GM19455 (cell line): Measurements from ENCODE around the gene SKOR2.

Experiments
- ATAC-seq: cut with Tn5 transposase; IDR thresholded peaks from one replicate; pipeline ENCODE4 v1.9.1; 2021; ENCODE audit not compliant: unreplicated experiment

Gene SKOR2

DNA sequence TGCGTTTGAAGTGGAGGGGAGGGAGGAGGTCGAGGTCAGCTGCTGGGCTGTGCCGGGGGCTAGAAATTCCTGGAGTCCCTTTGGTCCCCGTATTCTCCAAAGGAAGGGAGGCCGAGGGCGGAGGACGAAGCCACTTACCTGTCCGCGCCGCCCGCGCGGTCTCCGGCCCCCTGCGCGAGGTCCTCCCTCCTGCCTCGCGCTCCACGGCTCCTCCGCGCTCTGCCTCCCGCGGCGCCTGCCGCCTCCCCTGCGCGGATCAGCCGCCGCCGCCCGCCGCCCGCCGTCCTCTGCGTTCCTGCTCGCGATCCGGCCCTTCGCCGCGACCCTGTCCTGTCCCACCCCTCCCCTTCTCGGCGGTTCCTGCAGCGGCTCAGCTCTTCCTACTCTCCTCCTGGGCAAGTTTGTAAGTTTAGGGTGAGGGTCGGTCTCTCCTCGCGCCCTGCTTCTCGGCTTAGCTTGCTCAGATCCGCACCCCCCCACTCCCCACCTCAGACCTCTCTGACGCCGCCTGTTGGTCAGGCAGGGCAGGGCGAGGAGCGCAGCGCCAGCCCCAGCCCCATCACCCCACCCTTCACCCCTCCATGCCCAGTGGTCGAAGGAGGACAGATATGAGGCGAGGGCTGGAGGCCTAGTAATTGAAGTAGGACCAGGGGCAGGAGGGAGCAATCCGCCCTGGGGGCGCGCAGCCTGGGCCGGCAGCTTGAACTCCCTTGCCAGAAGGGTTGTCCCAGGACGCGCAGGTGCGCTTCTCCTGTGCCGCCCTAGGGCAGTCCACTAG lies 9.7 kb upstream of the SKOR2 start:
- no peak for ATAC-seq

DNA sequence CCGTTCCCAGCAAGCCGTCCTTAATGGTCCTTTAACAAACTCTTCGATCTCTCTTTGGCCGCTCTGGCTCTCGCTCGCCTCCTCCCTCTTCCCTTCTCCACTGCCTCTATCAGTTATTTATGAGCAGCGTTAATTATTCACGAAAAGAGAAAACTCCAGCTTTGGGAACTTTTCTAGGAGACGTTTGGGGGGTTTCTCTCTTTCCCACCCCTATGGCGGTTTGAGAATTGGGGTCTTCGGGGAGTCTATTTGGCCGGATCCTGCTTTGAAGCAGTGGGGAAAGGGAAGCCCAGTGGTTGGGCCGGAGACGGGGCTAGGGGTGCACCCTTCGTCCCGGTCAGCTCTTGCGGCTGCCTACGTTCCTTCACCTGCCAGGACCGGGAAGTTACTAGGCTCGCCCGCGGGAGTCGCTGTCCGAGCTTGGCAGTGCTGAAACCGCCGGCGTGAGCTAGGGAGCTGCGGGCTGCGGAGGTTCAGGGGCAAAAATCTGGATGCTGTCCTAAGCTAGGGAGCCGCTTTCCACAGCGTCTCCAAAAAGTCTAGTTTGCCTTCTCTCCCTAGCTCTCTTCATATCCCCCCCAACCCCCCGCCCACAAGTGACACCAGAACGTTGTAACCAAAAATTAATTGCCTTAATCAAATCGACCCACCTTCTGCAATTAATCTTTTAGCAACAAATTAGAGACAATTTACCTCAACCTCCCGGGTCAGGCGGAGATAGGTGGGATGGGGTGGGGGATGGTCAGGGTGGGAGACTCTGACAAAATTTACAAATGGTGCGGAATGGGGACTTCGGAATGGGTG lies 8.9 kb upstream of the SKOR2 start:
- ATAC-seq: no peak

DNA sequence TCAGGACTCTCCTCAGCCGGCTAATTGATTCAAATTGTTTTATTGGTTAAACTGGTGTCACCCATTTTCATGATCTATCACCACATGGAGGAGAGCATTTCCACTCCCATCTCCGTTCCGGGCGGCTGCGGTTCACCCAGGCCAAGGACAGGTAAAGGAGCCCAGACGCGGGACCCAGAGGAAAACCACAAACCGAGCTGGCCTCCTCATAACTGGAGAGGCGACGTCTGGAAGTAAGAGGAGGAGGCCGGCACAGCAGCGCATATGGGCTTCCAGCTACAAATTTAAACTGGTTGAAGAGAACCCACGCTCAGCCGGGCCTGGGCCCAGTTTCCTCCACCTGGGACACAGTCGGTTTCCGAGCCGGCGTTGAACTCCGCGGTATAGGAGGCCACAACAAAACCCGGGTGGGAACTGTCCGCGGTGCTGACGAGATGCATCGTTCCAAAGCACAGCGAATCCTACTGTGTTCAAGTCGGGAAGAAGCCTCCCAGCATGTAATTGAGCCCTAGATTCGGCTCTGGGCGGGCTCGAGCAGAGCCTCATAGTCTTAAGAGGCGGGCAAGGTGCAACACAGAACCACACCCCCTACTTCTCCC lies 3.0 kb upstream of the SKOR2 start:
- ATAC-seq: no peak

DNA sequence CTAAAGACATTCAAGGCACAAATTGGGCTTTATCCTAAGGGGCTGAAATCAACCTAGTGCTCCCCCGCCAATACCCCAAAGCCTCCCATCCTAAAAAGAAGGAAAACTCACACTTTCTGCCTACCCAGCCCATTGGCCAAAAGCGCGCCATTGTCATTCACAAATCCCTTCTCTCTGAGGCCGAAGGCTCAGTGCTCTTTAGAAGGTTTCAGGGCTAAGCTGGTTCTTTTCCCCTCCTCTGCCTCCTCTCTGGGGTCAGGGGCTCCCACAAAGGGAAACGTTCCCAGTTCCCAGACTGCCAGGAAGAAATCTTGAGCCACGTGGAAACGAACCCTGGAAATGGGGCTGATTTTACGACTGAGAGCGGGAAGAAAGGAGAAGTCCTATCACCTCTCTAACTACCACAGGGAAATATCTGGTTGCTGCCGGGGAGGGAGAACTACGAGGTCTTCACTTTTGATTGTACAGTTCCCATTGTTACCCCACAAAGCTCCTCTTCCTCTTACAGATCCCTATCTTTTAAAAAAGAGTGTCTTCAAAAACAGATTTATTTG lies 1.7 kb upstream of the SKOR2 start:
- ATAC-seq: no peak

DNA sequence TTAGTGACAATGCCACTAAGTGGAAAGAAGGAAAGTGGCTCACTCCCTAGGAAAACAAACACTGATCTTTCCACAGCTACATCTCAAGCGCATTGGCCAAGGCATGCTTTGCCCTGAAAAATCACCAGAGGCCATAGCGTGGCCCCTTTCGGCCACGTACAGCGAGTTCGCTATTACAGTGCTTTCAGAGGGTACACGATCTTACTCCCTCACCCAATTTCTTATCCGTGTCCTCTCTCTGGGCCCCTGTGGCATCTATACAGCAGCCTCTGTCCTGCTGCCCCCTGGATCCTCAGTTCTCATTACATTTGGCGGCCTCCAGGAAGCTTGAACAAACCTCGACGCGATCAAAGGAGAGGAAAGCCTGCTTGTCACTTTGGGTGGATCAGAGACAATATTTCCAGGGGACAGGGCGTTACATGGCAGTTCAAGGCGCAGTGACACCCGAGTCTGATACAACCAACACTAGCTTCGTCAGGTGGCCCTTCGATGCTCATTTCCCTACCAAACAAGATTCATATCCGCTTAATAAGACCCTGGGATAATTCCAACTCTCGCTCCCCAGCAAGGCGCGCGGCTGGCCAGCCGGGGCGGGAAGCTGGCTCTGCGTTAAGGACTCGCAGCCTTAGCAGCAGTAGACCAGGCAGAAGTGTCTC lies 941 bp downstream of the SKOR2 start:
- no peak for ATAC-seq

DNA sequence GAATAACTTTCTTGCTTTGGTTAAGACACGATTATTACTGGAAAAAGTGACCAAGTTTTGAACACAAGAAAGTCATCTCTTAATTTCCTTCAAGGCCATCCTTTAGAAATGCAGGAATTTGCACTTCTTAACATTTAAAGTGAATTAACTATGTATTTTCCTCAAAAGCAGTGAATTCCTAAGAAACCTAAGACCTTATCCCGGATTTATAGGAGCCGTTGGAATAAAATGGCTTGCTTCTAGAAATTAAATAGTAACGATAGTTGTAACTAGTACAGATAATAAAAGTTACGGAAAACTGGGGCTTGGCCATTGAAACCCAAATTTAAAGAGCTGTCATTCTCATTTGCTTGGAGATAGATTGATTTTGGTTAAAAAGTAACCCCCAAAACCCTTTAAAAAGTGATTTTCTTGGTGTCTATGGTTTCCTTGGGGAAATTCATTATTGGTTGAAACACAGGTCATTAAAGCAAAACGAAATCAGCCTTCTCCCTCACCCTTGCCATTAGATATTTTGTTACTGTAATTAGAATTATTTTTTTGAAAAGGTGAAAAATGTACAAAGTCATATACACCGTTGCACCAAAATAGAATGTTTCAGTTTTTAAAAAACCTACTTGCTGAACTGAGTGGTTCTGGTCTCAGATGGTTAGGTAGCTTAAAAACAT lies 2.0 kb downstream of the SKOR2 start:
- ATAC-seq: no peak

DNA sequence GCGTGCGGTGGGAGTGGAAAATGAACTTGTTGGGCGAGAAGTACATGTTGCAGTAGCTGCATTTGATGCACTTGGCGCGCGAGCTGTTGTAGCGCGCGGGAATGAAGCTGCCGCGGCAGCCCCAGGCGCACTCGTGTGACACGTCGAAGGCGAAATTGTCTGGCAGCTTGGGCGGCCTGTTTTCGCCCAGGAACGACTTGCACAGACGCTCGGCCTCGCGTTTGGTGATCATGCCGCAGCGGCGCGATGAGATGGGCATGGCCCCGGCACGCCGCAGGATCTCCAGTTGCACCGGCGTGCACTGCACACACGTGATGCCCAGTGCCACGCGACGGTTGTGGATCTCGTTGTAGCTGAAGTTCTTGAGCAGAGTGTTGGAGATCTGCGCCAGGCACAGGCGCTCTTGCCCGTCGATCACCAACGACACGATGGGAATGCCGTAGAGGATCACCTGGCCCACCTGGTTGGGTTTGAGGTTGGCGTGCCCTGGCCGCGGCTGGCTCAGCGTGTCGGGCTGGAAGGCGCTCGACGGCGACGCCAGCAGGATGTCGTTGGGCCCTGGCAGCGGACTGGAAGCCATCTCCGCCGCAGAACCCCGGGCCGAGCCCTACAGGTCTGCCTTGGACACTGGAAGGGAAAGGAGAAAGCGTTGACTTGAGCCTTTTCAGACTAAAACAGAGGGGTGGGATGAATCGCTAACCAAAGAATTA lies 2.7 kb downstream of the SKOR2 start:
- no peak for ATAC-seq

DNA sequence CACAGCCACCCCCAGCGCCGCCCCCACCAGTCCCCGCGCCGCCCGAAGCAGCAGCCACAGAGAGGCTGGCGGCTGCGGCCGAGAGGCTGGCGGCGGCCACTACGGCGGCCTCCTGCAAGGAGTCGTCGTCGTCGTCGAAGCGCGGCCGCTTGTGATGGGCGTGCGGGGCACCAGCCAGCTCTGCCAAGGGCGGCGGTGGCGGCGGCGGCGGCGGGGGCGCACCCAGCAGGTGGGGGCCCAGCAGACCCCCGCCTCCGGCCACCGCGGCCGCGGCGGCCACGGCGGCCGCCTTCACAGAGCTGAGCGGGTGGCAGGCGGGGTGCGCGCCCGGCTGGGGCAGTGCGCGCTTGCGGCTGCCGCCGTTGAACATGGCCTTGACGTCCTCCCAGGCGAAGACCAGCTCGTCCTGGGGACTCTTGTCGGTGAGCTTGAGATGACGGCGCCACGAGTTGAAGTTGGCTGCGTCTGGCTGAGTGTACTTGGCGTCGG lies 3.3 kb downstream of the SKOR2 start:
- ATAC-seq: no peak

DNA sequence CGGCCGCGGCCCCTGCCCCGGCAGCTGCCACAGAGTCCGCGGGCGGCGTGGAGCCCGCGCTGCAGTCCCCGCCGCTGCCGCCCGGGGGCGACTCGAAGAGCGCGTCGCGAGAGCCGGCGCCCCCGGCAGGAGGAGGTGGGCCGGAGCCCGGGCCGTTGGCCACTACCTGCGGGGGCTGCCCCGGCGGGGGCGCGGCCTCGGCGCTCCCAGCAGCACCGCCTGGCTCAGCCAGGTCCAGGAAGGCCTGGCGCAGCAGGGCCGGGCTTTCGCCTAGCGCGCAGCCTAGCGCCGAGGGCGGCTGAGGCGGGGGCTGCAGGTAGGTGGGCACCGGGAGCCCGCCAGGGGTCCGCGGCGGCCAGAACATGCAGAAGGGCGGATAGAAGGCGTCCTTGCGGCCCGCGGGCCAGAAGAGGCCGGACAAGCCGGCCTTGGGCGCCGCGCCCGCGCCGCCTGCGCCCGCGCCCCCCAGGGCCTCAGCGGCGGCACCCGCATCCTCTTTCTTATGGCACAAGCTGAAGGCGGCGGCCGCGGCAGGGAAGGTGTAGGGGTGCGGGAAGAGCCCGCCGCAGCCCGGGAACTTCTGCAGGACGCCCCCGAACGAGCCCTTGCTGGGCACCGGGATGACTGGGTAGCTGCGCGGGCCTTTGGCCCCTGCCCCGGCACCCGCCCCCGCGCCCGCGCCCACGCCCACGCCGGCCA lies 3.9 kb downstream of the SKOR2 start:
- no peak for ATAC-seq

DNA sequence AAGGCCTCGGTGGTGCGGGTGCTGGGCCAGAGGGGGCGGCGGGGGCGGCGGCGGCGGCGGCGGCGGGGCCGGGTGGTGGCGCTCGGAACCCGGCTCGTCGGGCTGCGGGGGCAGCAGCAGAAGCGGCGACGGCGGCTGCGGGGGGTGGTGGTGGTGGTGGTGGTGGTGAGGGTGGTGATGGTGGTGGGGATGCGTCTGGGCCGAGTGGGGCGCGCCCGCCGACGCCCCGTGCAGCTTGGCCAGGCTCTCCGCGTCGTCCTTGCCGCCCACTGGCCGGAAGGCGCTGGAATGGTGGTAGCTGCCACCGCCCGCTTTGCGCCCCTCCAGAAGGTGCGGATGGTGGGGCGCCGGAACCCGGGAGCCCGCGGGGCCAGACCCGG lies 4.4 kb downstream of the SKOR2 start:
- ATAC-seq: no peak

DNA sequence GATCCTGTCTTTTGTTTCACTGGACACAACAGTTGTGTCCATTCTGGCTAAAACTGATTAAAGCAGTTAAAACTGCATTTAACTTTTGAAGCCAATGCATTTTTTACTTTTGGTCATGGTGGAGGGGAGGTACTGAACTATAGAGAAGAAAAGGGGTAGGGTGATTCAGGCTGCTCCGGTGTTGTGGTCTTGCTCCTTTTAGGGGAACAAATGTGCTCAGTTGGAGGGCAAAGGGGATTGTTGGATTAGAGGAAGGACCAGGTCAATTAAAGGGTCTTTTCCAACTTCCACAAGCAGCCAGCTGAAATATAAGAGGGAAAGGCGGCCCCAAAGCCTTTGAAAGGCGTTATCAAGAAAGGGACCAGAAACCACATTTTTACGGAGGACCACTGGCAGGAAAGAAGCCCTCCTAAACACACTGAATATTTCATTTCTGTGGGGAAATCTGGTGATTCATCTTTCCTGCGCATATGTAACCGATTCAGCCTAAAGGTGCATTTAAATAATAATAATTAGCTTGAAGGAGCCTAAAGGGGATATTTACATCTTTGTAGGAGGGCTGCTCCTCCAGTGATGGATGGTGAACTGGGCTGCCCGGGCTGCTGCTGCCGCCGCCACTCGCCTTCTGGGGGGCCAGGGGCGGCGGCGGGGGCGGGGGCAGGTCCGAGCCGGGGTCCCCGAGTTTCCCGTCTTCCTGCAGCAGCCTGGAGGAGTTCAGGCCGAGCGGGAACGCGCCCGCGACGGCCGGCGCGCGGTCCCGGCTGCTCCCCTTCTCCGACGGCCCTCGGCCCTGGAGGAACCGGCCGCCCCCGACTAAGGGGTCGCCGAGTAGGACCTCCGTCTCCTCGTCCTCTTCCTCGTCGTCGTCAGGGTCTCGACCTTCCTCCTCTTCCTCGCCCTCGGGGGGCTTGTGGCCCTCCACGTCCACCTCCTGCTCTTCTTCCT lies 5.2 kb downstream of the SKOR2 start:
- ATAC-seq: no peak

DNA sequence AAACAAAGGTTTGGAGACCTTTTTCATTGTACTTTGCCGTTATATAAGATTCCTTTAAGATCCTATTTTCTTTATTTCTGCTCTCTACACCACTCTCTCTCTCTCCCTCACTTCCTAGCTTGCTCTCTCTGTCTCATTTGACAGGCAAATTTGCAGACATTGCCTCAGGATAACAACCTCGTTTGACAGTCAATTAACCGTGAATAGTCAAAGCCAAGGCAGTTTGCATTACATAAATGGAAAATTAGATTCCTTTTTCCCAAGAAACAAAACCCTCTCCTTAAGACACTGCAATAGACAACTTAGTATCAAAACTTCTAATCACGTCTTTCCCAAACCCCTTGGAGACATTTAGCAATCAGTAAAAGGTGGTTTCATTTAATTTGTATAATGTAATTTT lies 7.4 kb downstream of the SKOR2 start:
- ATAC-seq: no peak

DNA sequence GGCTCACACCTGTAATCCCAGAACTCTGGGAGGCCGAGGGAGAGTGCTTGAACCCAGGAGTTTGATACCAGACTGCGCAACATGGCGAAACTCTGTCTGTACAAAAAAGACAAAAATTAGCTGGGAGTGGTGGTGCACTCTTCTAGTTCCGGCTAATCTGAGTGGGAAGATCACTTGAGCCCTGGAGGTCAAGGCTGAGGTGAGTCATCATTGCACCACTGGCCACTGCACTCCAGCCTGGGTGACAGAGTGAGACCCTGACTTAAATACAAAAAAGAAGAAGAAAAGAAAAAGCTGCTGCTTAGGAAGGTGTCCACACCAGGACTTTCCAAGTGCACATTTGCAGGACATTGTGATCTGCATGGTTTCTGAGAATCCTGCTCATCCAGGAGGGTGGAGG lies 16.4 kb downstream of the SKOR2 start:
- ATAC-seq: no peak

DNA sequence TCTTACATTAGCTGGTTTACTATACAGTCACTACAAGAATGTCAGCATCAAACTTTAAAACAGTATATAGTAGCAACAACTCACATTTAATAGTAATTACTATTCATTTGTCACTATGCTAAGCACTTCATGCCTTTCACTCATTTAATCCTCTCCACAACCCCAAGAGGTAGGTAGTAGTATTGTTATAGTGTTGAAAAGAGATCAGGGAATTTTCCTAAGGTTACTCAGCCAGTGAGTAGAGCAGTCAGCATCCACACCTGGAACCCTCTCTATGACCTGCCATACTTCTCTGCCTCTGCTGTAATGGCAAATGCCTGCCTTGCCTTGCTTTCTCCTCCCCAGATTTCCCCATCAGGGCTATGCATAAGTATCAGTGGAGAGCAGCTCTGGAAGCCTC lies 24.8 kb downstream of the SKOR2 start:
- no peak for ATAC-seq

DNA sequence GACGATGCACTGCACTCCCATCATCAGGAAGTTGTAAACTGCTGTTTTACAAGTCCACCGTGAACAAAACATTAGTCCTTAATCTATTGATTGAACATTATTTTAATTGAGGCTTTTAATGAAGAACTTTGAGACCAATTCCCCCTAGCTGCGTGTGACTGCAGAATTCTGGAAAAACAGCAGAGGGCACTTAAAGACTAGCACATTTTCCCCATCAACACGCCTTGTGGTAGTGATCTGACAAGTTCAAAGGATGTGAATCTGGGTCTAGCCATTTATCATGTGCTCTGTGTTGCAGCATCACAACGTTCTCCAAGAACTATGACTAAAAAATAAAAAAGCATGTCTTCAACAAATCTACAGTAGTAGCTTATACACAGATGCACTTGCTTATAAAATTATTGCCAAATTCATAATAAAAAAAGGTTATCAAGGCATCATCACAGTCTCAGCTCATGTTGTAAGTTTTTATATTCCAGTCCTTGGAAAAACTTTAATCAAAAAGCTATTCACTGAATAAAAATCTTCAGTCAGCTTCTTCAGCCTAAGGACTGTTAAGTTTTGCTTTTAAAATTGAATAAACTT lies 35.8 kb downstream of the SKOR2 start:
- no peak for ATAC-seq

DNA sequence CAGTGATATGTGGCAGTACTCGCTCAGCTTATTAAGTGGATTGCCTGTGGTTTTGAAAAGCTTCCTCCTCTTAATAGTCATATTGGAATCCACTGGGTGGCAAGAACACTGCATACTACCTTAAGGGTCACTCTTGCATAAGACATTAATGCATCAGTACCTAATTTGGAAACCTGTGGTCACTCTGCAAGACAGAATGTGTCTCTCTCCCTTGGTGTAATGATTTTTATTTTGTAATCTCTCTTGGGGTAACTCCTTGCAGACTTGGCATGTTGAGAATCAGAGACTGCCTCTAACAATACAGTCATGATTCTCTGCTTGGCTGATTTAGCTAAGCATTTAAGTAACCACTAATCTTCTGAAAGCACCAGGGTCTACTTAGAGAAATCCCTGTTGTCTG lies 42.3 kb downstream of the SKOR2 start:
- ATAC-seq: no peak

DNA sequence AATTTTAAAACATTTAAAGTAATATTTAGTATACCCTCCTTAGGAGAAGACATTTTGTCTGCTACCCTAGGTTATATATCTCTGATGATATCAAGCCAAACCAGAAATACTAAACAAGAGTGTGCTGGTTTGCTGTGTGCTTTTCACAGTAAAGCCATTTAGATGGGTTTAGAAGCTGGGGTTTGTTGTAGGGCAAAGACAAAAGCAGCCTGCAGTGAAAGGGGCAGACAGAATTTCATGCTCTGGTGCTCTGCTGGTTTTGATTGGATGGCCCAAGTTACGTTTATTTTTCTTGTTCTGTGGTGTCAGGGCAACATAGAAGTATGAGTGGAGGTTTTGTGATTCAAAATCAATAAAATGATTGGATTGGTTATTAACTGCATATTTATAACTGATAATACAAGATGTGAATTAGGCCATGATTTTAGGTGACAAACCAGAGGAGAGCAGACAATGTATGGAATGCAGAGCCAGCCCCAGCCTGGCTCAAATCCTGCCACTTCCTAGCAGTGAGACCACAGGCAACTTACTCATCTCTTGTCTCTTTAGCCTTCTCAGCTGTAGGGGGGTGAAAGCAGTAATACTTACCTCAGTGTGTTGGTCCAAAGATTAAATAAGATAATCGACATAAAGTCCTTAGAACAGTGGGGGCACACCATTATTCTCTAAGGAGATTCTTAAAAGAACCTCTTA lies 44.4 kb downstream of the SKOR2 start:
- no peak for ATAC-seq
